ENCODE measurements around the gene PRICKLE1.
"Not testable (repeated sequence)": the region's sequence is repeated elsewhere in the genome, so short reads cannot be mapped to it uniquely, and the experiment has no call there.

The PRICKLE1 gene

DNA sequence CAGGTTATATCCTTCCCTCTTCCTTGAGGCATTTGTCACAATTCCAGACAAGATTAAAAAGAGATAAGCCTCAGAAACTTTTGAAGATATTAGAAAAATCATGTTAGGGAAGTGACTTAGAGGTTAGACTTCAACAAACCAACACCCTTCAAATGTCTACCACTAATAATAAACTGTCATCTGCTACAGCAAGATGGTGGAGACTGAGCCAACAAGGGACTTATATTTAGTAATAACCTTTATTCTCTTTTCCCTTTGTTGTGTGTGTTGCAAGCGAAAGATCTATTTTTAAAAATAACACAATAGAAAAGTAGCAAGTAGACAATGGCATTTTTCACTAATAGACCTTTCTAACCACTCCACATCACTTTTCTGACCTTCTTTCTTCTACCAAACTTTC is 28.6 kb downstream of the PRICKLE1 start:
- FAIRE-seq = no peak
- TF ChIP-seq, protein P1, sequence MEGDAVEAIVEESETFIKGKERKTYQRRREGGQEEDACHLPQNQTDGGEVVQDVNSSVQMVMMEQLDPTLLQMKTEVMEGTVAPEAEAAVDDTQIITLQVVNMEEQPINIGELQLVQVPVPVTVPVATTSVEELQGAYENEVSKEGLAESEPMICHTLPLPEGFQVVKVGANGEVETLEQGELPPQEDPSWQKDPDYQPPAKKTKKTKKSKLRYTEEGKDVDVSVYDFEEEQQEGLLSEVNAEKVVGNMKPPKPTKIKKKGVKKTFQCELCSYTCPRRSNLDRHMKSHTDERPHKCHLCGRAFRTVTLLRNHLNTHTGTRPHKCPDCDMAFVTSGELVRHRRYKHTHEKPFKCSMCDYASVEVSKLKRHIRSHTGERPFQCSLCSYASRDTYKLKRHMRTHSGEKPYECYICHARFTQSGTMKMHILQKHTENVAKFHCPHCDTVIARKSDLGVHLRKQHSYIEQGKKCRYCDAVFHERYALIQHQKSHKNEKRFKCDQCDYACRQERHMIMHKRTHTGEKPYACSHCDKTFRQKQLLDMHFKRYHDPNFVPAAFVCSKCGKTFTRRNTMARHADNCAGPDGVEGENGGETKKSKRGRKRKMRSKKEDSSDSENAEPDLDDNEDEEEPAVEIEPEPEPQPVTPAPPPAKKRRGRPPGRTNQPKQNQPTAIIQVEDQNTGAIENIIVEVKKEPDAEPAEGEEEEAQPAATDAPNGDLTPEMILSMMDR (IDR thresholded peaks at IDR 0.05; ENCODE audit: insufficient read depth, missing control alignments) = no peak

DNA sequence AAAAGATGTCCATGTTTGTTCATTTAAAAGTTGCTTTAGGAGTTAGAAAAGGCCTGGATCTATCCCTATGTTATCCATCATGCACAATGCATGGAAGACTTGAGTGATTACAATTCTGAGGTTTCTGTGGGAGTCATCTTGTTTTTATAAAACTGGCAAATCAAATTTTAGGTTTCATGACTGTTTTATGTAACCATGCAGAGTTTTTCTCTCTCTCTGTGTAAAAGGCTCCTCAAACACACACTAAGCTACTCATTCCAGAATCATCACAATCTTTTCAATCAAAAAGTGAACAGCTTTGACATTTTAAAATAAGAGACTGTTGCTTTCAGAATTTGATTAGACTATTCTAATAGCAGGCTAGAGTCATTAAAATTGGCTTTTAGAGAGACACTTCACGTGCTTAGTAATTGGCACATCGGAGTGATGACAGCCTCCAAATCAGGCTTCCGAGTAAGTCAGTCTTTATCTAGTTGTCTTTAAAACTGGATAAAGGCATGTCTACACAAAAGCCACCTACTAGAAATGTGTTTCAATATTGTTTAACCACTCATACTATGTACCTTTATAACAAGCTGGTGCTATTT is 31.9 kb downstream of the PRICKLE1 start:
- TF ChIP-seq, protein P1 (IDR thresholded peaks at IDR 0.05; ENCODE audit: insufficient read depth, missing control alignments) = no peak
- no peak for FAIRE-seq
- DNase-seq (ENCODE audit: insufficient read length, low spot score) = no peak

More for the DNA sequence above, 28.6 kb downstream of the PRICKLE1 start:
- no peak for DNase-seq (ENCODE audit: insufficient read length, low spot score)

DNA sequence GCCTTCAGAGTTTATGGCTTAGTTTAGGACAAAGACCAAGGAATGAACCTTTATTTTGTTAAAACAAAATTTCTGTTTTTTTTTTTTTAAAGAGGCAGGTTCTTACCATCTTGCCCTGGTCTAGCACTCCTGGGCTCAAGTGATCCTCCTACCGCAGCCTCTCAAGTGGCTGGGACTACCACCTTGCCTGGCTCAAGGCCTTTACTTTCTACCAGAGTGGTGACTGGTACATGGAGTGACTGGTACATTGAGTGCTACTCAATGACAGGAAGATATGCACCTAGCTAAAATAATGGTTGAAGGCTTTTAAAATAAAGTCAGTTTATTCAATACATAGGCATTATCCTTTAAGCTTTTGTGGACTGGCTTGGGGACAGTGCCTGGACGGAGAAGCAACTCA is 32.6 kb downstream of the PRICKLE1 start:
- TF ChIP-seq, protein P1 (IDR thresholded peaks at IDR 0.05; ENCODE audit: insufficient read depth, missing control alignments) = no peak
- FAIRE-seq (no peak), DNase-seq (ENCODE audit: insufficient read length, low spot score) (no peak)

DNA sequence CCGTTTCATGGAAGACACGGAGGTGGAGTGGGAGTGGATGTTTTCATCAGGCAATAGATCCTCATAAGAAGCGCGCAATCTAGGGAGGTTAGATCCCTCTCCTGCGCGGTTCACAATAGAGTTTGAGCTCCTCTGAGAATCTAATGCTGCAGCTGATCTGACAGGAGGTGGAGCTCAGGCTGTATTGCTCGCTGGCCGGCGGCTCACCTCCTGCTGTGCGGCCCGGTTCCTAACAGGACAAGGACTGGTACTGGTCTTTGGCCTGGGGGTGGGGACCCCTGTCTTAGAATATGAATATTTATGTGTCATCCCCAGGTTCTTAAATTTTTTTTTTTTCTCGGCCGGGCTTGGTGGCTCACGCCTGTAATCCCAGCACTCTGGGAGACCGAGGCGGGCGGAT is 36.7 kb downstream of the PRICKLE1 start:
- no peak for FAIRE-seq
- TF ChIP-seq, protein P1 (IDR thresholded peaks at IDR 0.05; ENCODE audit: insufficient read depth, missing control alignments) = no peak
- no peak for DNase-seq (ENCODE audit: insufficient read length, low spot score)

DNA sequence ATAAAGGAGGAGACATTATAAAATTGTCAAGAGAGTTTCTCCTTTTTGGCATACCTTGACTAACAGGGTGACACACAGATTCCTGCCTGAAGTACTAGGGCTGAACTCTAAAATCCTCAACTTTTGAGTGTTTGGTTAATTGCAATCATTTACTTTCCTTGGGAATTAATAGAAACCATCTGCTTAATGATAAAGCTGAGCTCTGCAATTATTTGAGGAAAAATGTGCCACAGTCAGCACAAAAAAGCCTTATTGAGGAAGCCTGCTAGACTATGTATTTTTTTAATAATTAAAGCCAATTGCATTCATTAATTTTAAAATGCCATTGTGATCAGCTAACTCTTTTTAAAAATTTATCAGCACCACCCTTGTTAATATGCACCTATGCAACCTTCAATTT is 38.7 kb downstream of the PRICKLE1 start:
- TF ChIP-seq, protein P1 (IDR thresholded peaks at IDR 0.05; ENCODE audit: insufficient read depth, missing control alignments) = no peak
- no peak for FAIRE-seq

DNA sequence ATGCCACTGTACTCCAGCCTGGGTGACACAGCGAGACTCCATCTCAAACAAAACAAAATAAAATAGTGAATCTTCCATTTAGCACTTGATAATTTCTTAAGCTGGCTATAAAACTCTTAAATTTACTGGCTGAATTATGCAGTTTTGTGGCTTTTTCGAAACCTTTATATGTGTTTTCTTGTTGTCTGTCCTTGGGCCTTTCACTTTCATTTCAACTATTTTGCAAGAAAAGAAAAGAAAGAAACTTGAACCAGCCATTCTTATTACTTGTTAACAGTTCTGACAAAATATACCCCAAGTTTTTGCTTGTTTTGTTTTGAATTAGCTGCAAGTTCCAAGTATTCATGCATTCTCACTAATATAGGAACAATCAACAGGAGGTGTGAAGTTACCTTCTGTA is 42.8 kb downstream of the PRICKLE1 start:
- no peak for FAIRE-seq
- TF ChIP-seq, protein P1 (IDR thresholded peaks at IDR 0.05; ENCODE audit: insufficient read depth, missing control alignments) = no peak
- no peak for DNase-seq (ENCODE audit: insufficient read length, low spot score)

More for the DNA sequence above, 38.7 kb downstream of the PRICKLE1 start:
- DNase-seq (ENCODE audit: insufficient read length, low spot score) = no peak

DNA sequence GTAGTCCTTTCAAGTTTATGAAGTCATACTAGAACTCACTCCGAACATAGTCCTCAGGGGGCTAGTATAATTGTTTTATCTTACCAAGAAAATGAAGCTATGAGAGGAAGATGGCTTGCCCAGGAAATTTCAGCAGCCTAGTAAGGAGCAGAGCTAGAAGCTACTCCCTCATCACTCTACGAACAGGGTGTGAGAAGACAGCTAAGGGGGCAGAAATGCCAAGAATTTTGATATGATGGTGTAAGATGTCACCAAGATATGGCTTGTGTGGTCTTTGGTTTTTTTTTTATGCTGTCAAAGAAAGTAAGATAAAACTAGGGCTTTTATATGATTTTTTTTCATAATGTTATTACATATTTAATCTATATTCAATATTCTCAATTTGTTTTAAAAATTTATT is 47.6 kb downstream of the PRICKLE1 start:
- DNase-seq (ENCODE audit: insufficient read length, low spot score) (no peak), FAIRE-seq (no peak)
- TF ChIP-seq, protein P1 (IDR thresholded peaks at IDR 0.05; ENCODE audit: insufficient read depth, missing control alignments) = no peak

DNA sequence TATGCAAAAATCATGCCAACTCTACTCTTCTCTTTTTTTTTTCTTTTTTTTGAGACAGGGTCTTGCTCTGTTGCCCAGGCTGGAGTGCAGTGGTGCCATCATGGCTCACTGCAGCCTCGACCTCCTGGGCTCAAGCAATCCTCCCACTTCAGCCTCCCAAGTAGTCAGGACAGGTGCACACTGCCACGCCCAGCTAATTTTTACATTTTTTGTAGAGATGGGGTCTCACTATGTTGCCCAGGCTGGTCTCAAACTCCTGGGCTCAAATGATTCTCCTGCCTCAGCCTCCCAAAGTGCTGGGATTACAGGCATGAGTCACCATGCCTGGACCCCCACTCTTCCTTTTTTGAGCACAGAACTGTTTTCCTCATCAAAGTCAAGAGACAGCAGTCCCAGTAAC is 48.2 kb downstream of the PRICKLE1 start:
- FAIRE-seq; DNase-seq (ENCODE audit: insufficient read length, low spot score): not testable (repeated sequence)

Data from D721Med (cell line).